ENCODE results near the gene IDE.
A peak's percentile ranks its signal among the peaks of the same experiment; 100 is the strongest.

Gene IDE

DNA sequence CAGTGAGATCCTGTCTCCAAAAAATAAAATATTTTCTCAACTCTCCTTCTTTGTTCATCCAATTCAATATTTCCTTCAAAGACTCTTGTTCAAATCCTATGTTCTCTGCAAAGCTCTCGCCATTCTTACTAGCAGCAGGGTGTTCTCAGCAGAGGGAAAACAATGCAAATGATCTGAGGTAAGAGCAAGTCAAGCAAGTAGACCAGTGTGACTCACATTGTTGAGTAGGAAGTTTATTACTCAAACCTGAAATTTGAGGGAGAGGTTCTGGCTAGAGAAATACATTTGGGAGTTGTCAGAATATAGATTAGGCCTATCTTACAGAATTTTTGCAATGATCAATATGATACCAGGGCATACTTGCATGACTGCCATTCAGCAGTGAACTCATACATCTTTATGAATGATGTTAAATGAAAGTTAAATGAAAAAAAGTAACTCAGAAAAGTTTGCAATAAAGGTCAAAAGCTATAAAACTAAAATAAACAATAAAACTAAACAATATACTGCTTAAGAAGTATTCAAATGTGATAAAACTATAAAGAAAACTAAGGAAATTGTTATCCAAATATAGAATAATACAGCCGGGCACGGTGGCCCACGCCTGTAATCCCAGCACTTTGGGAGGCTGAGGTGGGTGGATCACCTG is 5.8 kb downstream of the IDE start:
- no peak for DNase-seq (ENCODE audit: low read depth in 3 of 3, low spot score in 1 of 3)

DNA sequence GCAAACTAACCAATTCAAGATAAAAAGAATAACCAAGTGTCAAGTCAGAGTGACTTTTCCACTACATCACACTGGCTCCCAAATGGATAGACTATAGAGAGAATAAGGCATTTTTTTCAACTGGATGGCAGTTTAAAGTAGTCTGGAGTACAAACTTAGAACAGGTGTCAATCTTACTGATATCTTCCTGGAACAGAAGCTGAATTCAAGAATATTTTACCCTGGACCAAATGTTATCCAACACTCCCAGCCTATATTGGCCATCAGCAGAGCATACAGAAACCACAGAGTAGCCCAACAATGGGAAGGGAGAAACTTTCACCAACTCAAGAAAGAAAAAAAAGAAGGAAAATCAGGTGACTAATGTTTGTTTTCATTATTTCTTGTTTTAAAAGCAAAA is 11.5 kb downstream of the IDE start:
- no peak for DNase-seq (ENCODE audit: low read depth in 3 of 3, low spot score in 1 of 3)

DNA sequence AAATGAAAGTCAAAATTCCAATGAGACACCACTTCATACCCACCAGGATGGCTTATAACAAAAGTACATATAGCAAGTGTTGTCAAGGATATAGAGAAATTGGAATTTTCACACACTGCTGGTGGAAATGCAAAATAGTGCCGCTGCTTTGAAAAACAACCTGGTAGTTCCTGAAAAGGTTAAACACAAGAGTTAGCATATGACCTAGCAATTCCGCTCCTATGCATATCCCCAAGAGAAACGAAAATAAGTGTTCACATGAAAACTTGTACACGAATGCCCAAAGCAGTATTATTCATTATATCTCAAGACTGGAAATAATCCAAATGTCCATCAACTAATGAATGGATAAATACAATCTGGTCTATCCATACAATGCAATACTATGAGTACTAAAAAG is 14.8 kb downstream of the IDE start:
- no peak for DNase-seq (ENCODE audit: low read depth in 3 of 3, low spot score in 1 of 3)

DNA sequence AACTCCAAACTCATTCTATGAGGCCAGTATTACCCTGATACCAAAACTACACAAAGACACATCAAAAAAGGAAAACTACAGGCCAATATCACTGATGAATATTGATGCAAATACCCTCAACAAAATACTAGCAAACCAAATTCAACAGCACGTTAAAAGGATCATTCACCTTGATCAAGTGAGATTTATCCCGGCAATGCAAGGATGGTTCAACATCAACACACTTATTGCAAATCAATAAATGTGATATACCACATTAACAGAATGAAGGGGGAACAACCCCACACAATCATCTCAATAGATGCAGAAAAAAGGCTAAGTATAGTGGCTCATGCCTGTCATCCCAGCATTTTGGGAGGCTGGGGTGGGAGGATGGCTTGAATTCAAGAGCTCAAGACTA is 19.9 kb downstream of the IDE start:
- no peak for DNase-seq (ENCODE audit: low read depth in 3 of 3, low spot score in 1 of 3)

DNA sequence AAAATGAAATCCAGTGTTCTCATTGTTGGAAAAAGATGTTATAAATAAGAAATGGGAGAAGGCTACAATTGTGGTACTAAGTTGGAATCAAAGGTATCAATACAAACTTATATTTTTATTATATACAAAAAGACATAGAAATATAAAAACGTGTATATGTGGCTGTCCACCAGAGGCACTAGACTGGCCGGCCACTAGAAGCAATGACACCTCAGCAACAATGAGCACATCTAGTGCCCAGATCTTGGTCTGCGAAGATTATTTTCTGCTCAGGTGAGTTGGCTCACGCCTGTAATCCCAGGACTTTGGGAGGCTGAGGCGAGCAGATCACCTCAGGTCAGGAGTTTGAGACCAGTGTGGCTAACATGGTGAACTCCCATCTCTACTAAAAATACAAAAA is 21.6 kb downstream of the IDE start:
- DNase-seq (ENCODE audit: low read depth in 3 of 3, low spot score in 1 of 3) = no peak

DNA sequence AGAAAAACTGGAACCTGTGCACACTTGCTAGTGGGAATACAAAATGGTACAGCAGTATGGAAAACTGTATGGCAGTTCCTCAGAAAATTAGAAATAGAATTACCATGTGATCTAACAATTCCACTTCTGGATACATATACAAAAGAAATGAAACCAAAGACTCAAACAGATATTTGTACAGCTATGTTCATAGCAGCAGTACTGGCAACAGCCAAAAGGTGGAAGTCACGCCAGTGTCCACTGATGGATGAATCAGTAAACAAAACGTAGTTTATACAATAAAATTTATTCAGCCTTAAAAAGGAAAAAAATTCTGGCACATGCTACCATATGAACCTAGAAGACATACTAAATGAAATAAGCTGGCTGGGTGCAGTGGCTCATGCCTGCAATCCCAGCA is 23.0 kb downstream of the IDE start:
- DNase-seq (ENCODE audit: low read depth in 3 of 3, low spot score in 1 of 3) = no peak

DNA sequence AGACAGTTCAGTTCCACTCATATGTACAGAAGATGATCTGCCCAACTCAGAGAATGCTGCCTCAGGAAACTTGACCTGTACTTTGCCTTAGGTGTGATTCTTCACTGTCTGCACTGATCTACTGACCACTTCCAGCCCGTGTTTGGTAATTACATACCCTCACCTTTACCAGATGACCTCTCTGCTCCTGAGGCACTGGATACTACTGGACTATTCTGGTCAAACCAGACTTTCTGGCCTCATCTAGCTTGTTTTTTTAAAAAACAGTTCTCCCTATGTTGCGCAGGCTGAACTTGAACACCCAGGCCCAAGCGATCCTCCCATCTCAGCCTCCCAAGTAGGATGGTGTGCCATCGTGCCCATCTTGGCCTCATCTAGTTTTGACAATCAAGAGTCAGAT is 26.2 kb downstream of the IDE start:
- DNase-seq (ENCODE audit: low read depth in 3 of 3, low spot score in 1 of 3) = no peak

DNA sequence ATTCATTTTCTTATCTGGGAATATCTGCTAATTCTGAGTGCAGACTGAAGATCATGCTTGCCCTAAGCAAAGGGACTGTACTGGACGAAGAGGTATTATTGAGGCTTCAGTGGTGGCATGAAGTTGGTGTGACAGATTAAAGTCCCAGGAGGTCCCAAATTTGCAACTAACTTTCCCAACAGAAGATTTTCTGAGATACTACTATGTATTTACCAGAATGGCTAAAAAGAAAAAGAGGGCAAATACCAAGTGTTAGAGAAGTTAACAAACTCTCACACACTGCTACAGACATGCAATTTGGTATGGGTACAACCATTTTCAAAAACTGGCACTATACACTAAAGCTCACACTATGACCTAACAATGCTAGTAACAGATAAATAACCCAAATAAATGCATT is 28.3 kb downstream of the IDE start:
- no peak for DNase-seq (ENCODE audit: low read depth in 3 of 3, low spot score in 1 of 3)

DNA sequence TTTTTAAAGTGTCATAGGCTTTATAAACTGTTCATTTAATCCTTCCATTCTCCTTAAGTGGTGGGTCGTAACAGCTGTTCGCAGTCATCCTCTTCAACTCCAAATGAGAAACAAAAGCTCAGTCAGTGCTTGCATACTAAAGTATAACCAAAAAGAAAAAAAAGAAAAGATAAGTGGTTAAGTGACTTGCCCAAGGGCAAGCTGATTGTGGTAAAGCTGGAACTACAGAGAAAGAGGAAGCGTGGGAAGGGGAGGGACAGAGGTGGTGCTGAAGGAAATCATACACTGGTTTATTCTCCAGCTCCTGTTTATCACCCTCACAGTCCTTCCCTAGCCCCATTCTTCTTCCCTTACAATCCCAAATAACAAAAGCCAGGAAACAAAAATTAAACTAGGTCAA is 29.6 kb downstream of the IDE start:
- no peak for DNase-seq (ENCODE audit: low read depth in 3 of 3, low spot score in 1 of 3)

DNA sequence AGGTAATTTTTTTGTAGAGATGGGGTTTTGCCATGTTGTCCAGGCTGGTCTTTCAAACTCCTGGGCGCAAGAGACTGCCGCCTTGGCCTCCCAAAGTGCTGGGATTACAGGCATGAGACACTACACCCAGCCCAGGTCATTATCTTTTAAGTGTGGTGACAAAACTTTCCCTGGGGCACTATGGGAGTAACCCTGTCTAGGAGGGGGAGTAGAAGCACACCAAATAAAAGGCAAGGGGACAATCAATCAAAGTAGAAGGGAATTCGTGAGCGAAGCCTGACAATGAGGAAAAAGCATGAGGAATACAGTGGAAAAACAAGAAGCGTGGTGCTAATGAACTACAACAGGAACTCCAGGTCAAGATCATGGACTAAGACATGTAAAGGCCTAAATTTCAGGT is 31.4 kb downstream of the IDE start:
- no peak for DNase-seq (ENCODE audit: low read depth in 3 of 3, low spot score in 1 of 3)

DNA sequence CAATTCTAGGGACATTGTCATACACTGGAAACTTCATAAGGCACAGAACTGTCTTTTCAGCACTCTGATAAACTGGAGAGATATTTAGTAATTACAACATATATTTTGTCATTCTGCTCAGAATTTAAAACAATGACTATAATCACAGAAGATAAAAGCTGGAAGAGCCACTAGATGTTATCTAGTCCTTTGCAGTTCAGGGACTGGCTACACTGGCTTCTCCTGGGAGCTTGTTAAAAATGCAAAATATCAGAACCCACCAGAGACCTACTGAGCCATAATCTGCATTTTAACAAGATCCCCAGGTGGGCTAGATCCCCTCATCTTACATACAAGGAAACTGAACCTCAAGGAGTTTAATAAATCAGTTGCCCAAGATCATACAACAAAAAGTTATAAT is 32.3 kb downstream of the IDE start:
- DNase-seq (ENCODE audit: low read depth in 3 of 3, low spot score in 1 of 3) = no peak

DNA sequence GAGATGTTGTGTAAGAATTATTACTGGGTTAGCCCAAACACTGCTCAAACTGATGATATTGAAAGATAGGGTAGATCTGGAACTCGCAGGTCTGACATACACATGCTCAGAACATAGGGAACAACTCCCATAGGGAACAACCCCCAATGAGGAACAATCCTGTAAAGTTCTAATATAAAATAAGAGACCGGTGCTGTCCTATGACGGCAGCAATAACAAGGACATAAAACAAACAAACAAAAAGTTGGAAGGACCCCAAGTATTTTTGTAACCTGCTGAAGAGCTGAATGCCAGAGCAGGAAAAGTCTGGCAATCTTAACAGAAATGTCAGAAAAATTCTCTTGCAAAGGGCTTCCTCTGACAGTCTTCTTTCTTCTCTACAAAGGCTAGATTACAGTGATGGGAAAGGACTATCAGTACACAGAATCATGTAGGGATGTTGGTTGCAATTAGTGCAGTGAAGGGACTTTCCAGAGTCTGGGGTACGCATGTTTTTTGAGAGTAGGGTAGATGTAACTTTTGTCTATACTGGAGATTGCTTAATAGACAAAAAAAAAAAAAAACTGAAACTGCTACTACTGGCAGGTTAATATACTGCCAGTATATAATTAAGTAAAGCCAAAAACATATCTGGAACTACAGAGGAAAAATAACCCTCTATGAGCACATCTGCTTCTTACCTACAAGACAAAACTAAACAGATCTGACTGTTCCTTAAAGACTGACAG is 35.5 kb downstream of the IDE start:
- no peak for DNase-seq (ENCODE audit: low read depth in 3 of 3, low spot score in 1 of 3)

DNA sequence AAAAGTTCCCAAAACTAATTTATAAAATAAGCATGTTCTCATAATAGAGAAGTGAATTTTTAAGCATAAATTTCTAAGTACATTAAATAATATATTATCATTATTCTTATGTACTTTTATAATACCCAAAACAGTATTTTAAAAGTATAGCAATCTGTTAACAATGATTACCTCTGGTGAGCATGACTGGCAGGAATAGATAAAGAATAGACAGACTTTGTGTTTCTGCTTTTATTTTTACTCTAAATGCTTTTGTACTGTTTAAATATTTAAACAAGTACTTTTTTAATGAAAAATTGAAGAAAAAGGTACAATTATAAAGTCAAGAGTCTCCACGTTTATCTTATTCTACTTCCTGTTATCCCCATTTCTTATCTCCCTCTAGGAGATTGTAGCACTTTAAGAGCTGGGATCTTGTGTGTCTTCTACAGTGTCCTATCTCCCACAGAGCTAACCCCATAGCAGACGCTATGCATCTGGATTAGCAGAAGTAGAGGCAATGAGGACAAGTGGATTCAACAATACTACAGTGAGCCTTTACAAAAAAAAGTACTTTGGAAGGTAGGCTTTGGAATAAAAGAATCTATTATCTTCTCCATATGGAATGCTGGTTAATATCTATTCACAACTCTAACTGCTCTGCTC is 42.9 kb downstream of the IDE start:
- no peak for DNase-seq (ENCODE audit: low read depth in 3 of 3, low spot score in 1 of 3)

DNA sequence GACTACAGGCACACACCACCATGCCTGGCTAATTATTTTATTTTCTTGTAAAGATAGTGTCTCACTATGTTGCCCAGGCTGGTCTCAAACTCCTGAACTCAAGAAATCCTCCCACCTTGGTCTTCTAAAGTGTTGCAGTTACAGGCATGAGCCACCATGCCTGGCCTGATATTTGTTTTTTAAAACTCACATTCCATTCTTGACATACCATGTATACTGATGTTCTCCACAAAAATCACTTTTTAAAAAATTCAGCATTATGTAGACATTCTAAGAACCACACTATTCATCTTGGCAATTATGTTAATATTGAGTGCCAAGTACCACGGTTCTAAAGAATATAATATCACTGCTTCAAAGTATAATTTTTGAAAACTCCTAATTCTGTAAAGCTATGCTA is 43.5 kb downstream of the IDE start:
- no peak for DNase-seq (ENCODE audit: low read depth in 3 of 3, low spot score in 1 of 3)

DNA sequence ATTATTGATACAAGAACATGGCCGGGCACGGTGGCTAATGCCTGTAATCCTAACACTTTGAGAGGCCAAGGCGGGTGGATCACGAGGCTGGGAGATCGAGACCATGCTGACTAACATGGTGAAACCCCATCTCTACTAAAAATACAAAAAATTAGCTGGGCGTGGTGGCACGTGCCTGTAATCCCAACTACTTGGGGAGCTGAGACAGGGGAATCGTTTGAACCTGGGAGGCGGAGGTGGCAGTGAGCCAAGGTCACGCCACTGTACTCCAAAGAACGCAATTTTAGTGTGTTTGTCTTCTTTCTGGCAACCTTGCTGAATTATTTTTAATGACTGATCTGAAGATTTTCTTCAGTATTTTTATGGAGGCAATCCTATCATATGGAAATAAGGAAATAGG is 46.2 kb downstream of the IDE start:
- DNase-seq (ENCODE audit: low read depth in 3 of 3, low spot score in 1 of 3) = no peak

DNA sequence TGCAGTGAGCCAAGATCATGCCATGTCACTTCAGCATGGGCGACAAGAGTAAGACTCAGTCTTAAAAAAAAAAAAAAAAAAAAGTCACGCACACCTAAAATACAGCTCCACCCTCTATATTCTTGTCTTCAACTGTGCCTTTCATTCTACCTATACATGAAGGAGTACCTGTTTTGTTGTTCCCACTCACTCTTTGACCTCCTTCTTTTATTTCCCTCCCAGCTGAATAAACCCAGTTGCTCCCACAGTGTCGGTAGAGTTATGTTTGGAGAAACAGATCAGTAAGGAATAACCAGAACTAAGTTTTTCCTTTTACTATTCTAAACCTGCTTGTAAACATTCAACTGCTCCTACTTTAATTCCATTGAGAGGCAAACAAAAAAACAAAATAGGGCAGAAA is 50.3 kb downstream of the IDE start:
- DNase-seq (ENCODE audit: low read depth in 3 of 3, low spot score in 1 of 3) = no peak

DNA sequence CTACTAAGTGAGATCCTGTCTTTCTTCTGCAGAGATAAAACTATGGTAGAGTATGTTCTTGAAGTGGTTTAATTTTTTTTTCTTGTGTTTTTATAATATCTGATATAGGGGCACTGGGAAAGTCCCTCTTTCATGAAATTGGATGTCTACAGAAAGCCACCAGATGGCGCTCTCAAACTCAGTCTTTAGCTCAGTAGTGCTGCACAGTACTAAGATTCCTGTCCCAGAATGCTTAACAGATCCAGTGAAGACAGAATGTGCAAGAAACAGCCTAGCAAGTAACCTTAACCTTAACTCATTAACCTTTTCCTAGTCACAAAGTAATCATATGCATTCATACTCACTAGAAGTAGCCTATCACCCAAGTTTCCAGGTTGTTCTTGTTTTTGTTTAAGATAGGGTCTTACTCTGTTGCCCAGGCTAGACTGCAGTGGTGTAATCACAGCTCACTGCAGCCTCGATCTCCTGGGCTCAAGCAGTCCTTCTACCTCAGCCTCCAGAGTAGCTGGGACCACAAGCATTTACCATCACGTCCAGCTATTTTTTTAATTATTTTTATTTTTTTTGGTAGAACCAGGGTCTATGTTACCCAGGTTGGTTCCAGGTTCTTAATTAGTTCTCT is 56.7 kb downstream of the IDE start:
- peak; percentile 7 to 45 (median 45) for DNase-seq (ENCODE audit: low read depth in 3 of 3, low spot score in 1 of 3)

DNA sequence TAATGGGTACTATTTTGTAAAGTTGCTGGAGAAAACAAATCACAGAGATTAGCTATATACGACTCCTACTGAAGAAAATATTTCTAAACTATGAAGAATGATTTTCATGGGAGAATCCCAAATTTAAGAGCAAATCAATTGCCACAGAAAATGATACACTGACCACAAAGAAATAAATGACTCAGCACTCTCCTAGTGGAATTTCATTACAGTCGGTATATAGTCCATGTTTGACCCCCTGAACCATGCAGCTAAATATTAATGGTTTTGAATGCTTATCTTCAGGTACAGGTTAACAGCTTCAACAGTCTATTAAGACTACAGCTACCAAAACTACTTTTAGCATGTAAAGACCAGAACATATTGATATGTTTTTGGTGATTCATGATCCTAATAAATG is 65.0 kb downstream of the IDE start:
- DNase-seq (ENCODE audit: low read depth in 3 of 3, low spot score in 1 of 3) = no peak

DNA sequence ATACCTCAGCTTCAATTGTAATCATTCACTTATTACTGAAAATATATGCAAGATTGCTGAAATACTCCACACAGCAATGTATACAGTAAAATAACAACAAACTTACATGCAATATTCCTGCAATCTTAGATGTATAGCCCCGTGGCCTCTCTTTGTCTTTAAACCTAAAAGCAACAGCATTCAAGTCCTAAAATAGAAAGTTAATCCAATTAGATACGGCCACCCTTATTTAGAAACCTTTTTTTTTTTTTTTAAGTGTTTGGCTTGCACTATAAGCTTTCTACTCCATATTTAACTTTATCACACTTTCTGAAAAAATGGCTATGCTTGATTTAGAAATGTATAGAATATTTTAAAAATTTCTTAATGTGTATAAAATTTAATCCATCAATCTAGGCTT is 67.6 kb downstream of the IDE start:
- DNase-seq (ENCODE audit: low read depth in 3 of 3, low spot score in 1 of 3) = no peak

DNA sequence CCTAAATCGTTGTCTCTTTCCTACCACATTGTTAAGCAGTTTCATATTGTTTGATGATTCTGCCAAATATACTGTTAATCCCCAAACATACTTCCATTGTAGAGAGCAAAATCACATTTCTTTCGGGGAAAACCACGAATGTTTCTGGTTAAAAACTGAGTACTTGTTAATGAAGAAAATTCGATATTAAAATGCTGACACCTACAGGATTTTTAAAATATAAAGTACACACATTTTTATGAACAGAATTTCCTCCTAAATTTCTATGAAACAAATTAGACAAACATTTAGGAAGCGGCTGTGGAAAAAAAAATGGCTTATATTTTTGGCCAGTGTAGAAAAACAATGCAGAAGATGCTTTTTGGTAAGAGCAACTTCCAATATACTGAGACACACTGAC is 68.8 kb downstream of the IDE start:
- DNase-seq (ENCODE audit: low read depth in 3 of 3, low spot score in 1 of 3) = no peak

DNA sequence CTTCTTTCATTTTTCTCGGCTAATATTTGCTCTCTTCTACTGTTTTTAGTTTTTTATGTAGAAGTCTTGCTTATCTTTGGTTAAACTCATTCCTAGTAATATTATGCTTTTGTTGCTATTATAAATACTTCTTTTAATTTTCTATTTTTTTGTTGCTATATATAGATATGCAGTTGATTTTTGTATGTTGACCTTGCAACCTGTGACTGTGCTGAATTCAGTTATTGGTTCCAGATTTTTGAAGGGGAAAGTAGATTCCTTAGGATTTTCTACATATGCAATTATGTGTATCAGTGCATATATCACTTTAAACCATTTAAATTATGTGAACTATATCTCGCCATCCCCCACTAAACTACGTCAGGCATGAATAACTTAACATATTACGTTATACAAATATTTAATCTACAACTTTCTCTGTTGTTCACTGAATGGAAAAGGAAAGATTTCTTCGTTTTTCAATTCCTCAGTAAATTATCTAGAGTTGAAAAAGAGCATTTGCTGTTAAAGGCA is 71.5 kb downstream of the IDE start:
- no peak for DNase-seq (ENCODE audit: low read depth in 3 of 3, low spot score in 1 of 3)

DNA sequence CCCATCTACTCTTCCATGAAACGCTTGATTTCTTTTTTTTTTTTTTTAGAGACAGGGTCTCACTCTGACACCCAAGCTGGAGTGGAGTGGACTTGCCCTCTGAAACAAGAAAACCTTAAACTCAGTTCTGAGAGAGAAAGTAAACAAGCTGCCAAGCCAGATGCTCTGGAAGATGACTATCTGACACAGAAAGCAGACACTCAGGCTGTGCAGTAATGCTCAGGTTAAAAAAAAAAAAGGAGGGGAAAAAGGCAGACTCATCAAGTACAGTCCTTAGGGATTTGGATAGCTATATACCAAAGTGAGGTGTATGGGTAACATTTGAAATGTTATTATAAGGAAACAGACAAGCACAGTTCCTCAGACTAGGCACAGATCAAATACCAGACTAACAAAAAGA is 80.5 kb downstream of the IDE start:
- no peak for DNase-seq (ENCODE audit: low read depth in 3 of 3, low spot score in 1 of 3)
